Measurements from ENCODE around the gene ATR.

DNA sequence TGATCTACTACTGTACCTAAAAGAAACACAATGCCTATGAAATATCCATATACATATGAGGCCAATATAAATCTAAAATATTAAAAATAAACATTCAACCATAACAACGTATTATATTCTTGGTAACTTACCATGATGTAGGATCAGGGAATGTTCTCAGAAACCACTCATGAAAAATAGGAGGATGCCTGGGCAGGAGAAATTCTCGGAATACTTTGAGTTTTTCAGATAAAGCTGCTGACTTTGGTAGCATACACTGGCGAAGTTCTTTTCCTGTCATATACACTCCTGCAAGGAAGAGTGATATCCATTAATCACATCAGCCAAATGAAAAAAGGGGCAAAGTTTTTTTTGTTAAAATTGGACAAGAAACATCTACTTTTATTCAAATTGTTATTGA is 119.4 kb downstream of the ATR start:
- no peak for TF ChIP-seq POLR2AphosphoS5 (IDR thresholded peaks at IDR 0.05; ENCODE audit: low read depth, low read length)
- TF ChIP-seq, protein P1, sequence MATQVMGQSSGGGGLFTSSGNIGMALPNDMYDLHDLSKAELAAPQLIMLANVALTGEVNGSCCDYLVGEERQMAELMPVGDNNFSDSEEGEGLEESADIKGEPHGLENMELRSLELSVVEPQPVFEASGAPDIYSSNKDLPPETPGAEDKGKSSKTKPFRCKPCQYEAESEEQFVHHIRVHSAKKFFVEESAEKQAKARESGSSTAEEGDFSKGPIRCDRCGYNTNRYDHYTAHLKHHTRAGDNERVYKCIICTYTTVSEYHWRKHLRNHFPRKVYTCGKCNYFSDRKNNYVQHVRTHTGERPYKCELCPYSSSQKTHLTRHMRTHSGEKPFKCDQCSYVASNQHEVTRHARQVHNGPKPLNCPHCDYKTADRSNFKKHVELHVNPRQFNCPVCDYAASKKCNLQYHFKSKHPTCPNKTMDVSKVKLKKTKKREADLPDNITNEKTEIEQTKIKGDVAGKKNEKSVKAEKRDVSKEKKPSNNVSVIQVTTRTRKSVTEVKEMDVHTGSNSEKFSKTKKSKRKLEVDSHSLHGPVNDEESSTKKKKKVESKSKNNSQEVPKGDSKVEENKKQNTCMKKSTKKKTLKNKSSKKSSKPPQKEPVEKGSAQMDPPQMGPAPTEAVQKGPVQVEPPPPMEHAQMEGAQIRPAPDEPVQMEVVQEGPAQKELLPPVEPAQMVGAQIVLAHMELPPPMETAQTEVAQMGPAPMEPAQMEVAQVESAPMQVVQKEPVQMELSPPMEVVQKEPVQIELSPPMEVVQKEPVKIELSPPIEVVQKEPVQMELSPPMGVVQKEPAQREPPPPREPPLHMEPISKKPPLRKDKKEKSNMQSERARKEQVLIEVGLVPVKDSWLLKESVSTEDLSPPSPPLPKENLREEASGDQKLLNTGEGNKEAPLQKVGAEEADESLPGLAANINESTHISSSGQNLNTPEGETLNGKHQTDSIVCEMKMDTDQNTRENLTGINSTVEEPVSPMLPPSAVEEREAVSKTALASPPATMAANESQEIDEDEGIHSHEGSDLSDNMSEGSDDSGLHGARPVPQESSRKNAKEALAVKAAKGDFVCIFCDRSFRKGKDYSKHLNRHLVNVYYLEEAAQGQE (IDR thresholded peaks at IDR 0.05; ENCODE audit: insufficient read depth in 1 of 2, low read depth in 2 of 2, low read length in 2 of 2): no peak

All from PFSK-1 (cell line).